Gastrocnemius medialis (tissue), 4 donors: Measurements from ENCODE around the gene CARF.

ENCODE experiments used
- POLR2A ChIP-seq, 2 donors: fragments of 450-650 bp; IDR thresholded peaks; one replicate each; pipeline ENCODE4 v1.6.1; 2017; ENCODE audit warnings: antibody characterized with exemption in 2 of 2, mild to moderate bottlenecking in 2 of 2, moderate library complexity in 2 of 2
- TF ChIP-seq, protein P1 (sequence below), 5 experiments: fragments of 450-650 bp in 3 of 5; fragments of 200-600 bp in 2 of 5; sonication (generic) in 2 of 5; IDR thresholded peaks in 4 of 5; conservative IDR thresholded peaks in 1 of 5; 1 replicate in 4 of 5; 2 replicates in 1 of 5; pipeline ENCODE4 v1.5.1; 2016 to 2019; ENCODE audit warnings: antibody characterized with exemption in 5 of 5, mild to moderate bottlenecking in 3 of 5, moderate library complexity in 3 of 5

- TF ChIP-seq, protein P1, sequence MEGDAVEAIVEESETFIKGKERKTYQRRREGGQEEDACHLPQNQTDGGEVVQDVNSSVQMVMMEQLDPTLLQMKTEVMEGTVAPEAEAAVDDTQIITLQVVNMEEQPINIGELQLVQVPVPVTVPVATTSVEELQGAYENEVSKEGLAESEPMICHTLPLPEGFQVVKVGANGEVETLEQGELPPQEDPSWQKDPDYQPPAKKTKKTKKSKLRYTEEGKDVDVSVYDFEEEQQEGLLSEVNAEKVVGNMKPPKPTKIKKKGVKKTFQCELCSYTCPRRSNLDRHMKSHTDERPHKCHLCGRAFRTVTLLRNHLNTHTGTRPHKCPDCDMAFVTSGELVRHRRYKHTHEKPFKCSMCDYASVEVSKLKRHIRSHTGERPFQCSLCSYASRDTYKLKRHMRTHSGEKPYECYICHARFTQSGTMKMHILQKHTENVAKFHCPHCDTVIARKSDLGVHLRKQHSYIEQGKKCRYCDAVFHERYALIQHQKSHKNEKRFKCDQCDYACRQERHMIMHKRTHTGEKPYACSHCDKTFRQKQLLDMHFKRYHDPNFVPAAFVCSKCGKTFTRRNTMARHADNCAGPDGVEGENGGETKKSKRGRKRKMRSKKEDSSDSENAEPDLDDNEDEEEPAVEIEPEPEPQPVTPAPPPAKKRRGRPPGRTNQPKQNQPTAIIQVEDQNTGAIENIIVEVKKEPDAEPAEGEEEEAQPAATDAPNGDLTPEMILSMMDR (IDR thresholded peaks at IDR 0.05 in 4 of 5, conservative IDR thresholded peaks at IDR 0.05 in 1 of 5): no peak
- TF ChIP-seq POLR2A (IDR thresholded peaks at IDR 0.05): no peak
Measured at GRCh38 chr2:202933139-202933510, 21.1 kb downstream of the CARF start.
